Colon (tissue), 2 donors: ENCODE results near the gene UMAD1.

Experiments used
- FAIRE-seq: peaks from 2 replicates; lab custom pipeline; 2012; peaks lifted over from hg19 to GRCh38; lab: Jason Lieb, UNC
- donor health status: control.
- donor health status: control.

Gene UMAD1

GRCh38 chr7:7720750-7721621, 80.4 kb downstream of the UMAD1 start:
- no peak for FAIRE-seq

DNA sequence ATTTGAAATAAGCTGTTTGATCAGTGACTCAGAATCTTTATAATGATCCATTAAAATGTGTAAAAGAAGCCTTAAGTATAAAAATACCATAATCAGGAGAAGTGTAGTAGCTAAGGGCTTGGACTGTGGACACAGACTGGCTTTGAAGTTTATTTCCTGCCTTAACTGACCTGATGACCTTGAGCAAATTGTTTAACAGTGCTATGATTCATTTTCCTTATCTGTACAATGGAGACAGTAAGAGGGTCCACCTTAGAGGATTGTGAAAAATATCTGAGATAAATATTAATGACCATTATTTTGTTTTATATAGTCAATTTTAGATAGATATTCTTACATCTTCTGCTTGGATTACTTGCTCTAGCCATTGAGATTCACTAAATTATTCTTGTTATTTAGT, 91.2 kb downstream of the UMAD1 start:
- no peak for FAIRE-seq

DNA sequence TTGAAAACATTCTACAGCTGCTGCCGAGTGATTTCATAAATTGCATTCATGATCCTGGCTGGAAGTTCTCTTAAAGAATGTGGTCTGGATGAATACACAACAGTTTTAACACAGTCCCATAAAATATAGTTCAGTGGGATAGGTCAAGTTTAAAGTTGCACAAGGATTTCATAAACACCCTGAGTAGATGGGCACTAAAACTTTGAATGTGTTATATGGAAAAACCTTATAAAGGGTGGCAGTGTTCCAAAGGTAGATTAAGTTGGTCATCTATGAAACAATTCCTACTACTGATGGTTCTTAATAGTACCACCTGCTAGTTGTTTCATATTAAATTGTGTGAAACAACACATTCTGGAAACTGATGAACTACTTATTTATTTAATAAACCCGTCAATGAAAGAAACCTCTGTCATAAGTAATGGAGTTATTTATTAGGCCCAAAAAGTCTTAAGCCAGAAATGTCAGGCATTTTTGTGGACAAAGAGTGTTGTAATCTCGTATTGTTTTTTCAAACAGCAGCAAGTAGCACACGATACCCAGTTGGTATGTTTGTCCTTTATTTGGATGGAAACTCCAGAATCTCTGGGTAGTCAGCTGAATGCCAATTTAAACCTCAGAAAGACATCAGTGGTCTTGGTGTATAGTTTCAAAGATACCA, 92.2 kb downstream of the UMAD1 start:
- FAIRE-seq: no peak

- FAIRE-seq: no peak
These were observed 96.1 kb downstream of the UMAD1 start for GRCh38 chr7:7736671-7737070.

DNA sequence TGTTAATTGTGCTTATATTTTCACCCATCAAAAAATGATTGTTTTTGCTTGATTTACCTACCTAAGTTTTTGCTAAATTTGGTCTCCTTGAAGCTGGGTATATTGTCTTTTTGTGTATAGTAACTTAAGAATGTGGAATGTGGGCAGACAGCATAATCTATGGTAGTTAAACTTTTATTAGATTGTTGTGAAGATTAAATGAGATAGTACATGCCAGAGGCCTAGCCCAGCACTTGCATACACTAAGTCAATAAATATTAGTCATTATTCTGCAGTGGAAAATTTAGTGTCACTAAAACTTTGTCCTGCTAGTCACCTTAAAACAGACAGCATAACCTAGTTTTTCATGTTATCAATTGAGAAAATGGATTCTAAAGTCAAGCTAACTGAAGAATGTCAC, 97.1 kb downstream of the UMAD1 start:
- FAIRE-seq: no peak

- no peak for FAIRE-seq
These were observed 97.6 kb downstream of the UMAD1 start for GRCh38 chr7:7738177-7738576.

- no peak for FAIRE-seq
These were observed 98.1 kb downstream of the UMAD1 start for GRCh38 chr7:7738622-7739021.

DNA sequence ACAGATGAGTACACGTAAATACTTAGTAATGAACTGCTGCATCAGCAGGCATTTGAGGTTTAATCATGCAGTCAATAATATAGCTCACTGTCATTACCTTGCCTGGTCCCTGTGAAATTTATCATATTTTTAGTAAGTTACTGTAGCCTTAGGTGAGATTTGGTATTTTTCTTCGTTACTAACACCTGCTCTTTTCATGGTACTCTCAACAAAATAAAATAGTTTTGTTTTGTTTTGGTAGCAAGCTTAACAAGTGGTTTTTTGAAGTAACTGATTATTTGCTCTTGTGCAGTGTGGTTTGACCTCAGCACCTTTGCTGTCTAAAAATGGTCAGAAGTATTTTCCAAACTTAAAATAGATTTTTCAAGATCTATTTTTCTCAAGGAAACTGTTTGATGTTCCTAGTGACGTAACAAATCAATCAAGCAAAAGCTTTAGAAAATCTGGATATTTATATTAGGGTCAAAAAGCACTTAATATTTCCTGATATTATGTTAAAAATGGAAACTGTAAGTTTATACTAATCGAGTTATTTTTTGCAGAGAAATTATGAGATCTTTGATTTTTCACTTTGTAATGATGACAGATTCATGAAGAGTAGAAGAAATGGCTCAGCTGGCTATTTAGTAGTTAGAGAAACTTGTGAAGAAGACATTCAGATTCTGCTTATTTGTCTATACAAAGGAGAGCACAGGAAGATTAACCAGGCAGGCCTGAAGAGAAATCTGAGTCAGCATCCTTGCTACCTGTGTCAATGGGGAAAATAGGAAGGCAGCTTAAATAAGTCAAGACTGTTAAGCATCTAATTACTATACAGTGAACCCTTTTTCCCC, 98.9 kb downstream of the UMAD1 start:
- peak; percentile 68 for FAIRE-seq

- FAIRE-seq: no peak
These were observed 99.4 kb downstream of the UMAD1 start for GRCh38 chr7:7740037-7740355.

DNA sequence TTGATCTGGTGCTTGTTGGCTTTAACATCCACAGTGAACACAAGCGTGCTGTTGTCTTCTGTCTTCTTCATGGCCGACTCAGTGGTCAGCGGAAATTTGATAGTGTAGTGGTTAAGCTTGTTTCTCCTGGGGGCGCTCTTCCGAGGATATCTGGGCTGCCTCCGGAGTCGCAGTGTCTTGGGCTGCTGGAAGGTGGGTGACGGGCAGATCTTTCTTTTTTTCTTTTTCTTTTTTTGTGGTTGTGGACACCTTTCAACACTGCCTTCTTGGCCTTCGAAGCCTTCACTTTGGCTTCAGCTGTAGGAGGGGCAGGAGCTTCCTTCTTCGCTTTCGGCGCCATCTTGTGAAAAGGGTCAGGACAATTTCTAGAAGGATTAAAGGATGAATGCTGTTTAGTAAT, 101.7 kb downstream of the UMAD1 start:
- FAIRE-seq: no peak

- FAIRE-seq: no peak
These were observed 104.7 kb downstream of the UMAD1 start for GRCh38 chr7:7745258-7745657.

DNA sequence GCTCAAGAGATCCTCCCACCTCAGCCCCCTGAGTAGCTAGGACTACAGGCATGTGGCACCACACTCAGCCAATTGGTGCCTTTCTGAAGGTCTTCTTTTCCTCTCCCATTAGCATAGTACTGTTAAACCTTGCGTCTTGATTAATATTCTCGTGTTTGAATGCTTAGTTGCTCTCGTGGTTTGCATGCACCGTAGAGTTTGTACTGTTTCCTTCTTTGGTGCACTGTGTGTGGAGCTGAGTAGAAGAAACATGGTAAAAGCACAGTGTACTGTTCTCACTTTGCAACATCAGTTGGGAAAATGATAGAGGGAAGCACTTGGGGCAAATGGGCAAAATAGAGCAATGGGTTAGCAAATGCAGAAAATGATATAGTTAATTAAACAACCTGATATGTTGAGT, 105.4 kb downstream of the UMAD1 start:
- no peak for FAIRE-seq

- FAIRE-seq: no peak
These were observed 105.9 kb downstream of the UMAD1 start for GRCh38 chr7:7746458-7746857.

- no peak for FAIRE-seq
These were observed 110.2 kb downstream of the UMAD1 start for GRCh38 chr7:7750571-7751242.

- no peak for FAIRE-seq
These were observed 110.9 kb downstream of the UMAD1 start for GRCh38 chr7:7751243-7752092.

DNA sequence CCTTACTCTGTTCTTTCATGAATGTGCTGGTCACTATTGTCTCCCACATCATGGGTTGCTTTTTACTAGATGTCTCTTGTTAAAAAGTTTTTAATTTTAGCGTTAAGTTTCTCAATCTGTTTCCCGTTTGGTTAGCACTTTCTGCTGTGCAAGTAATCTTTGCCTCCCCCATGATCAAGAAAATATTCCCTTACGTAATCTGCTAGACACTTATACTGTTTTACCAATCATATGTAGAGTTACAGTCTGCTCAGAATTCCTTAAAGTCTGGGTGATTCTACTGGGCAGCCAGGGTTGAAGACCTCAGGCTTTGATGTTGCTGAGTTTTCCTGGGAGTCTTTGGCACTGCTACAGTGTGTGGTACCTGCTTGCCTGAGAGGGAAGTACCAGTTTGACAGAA, 116.0 kb downstream of the UMAD1 start:
- FAIRE-seq: no peak

GRCh38 chr7:7757576-7757975, 117.0 kb downstream of the UMAD1 start:
- FAIRE-seq: no peak

DNA sequence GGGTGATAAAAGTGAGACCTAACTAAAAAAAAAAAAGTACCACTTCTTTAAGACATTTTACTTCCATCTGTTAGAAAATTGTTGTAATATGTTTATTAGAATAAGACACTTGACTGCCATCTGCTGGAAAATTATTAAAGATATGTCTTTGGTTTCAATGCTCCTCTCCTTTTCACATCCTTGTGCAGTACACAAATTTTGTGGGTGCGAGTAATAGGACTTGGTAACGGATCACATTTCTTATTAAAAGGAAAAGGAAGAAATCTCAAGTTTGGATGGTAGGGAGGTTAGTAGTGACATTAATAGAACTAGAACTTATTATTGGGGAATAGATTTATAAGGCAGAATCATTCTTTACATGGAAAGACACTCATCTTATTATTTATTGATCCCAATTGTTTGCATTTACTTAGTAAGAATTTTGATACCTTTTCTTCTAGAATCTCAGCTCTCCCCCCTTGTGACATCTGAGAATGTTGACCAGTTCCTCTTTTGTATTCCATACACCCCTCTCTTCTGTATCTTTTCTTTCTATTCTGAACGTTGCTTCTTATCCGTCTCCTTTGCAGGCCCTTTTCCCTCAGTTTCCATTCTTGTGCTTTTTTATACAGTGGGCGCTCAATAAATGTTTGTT, 120.9 kb downstream of the UMAD1 start:
- no peak for FAIRE-seq

DNA sequence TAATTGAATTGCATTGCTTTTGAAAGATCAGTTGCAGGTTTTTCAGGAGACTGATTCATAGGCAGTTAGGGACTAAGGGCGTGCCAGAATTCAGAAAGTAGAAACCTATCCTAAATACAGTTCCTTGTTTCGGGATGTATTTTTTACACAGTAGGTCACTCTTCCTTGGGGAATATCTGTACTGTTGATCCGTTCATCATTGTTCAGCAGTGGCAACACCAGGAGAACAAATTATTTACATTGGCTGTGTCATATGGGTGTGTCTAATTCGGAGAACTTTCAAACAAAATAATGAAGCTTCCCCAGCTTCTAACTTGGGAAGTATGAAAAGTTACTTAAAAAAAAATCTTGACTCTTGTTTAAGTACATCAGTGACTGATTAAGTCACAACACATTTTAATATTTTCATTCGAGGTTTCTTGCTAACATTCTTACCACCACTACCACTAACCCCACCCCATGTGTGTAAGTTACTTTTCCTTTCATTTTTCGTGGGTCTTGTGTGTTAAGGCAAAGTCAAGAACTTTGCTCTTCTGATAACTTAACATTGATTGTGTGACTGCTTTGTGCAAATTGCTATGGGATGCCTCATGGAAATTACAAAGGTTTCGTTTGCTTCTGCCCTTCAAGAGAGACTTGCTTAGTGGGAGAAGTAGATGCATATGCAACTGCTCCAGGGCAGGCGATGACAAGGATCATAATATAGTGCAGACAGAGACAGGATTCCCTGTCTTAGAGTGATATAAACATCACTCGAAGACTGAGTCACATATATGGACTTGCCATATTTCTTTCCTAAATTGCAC, 121.6 kb downstream of the UMAD1 start:
- FAIRE-seq: peak; percentile 73
